Mammary epithelial cell (primary cell): ENCODE measurements around the gene LIN7C.

Source experiments
- CTCF ChIP-seq, 2 donors: IDR thresholded peaks in 1 of 2; conservative IDR thresholded peaks in 1 of 2; 2 replicates each; pipeline ENCODE4 v1.5.1; 2011 to 2012; ENCODE audit warnings: inconsistent platforms in 2 of 2, low read length in 2 of 2, mild to moderate bottlenecking in 2 of 2, control low read depth in 1 of 2, low read depth in 1 of 2; ENCODE audit not compliant: insufficient read depth in 1 of 2; ENCODE audit errors: extremely low read depth in 1 of 2
- EZH2 ChIP-seq: IDR thresholded peaks from 2 replicates; pipeline ENCODE4 v1.6.1; 2012; ENCODE audit warnings: low read length, inconsistent platforms, borderline replicate concordance

- no peak for TF ChIP-seq CTCF (conservative IDR thresholded peaks at IDR 0.05 in 1 of 2, IDR thresholded peaks at IDR 0.05 in 1 of 2; ENCODE audit: extremely low read depth in 1 of 2, insufficient read depth in 1 of 2, low read depth in 1 of 2, low read length in 2 of 2)
- TF ChIP-seq EZH2: no peak
Observed at GRCh38 chr11:27468995-27469695, 37.4 kb downstream of the LIN7C start.
